ENCODE results near the gene MYO1G.

GRCh38 chr7:45020915-45021314 is 42.1 kb upstream of the MYO1G start:
- TF ChIP-seq GATA2 (IDR thresholded peaks at IDR 0.05; ENCODE audit: low read depth, low read length) (no peak), GATA3 (IDR thresholded peaks at IDR 0.05; ENCODE audit: low read depth, low read length) (no peak)

All from SH-SY5Y (cell line).